Measurements from ENCODE around the gene AHCTF1.

GRCh38 chr1:246794048-246794827, 137.5 kb downstream of the AHCTF1 start:
- TF ChIP-seq CTCF (IDR thresholded peaks at IDR 0.05), result no peak
- TF ChIP-seq POLR2A (IDR thresholded peaks at IDR 0.05), result no peak

All from right lobe of liver (tissue), 4 donors.